Kidney tubule cell (primary cell): ENCODE results near the gene ALKBH1.
A peak's percentile ranks its signal among the peaks of the same experiment; 100 is the strongest.
"Not testable (repeated sequence)": the region's sequence is repeated elsewhere in the genome, so short reads cannot be mapped to it uniquely, and the experiment has no call there.

Experiments used
- DNase-seq: peaks from one replicate; pipeline ENCODE4 v3.0.0-alpha.2; 2018; ENCODE audit warnings: low spot score

Gene ALKBH1

GRCh38 chr14:77673193-77673592 is 34.6 kb downstream of the ALKBH1 start:
- no peak for DNase-seq

GRCh38 chr14:77667331-77667730 is 40.5 kb downstream of the ALKBH1 start:
- DNase-seq: no peak

GRCh38 chr14:77663293-77663692 is 44.5 kb downstream of the ALKBH1 start:
- DNase-seq: peak; percentile 43

- not testable (repeated sequence) for DNase-seq
Observed at GRCh38 chr14:77661562-77661961, 46.3 kb downstream of the ALKBH1 start.

- peak; percentile 43 for DNase-seq
Observed at GRCh38 chr14:77660754-77661153, 47.1 kb downstream of the ALKBH1 start.

GRCh38 chr14:77659831-77660230 is 48.0 kb downstream of the ALKBH1 start:
- DNase-seq: no peak

GRCh38 chr14:77657280-77657679 is 50.5 kb downstream of the ALKBH1 start:
- DNase-seq: no peak

GRCh38 chr14:77654001-77654441 is 53.8 kb downstream of the ALKBH1 start:
- DNase-seq: no peak

GRCh38 chr14:77649326-77649725 is 58.5 kb downstream of the ALKBH1 start:
- no peak for DNase-seq

GRCh38 chr14:77648520-77649200 is 59.2 kb downstream of the ALKBH1 start:
- no peak for DNase-seq

- DNase-seq: no peak
Observed at GRCh38 chr14:77647853-77648252, 60.0 kb downstream of the ALKBH1 start.

GRCh38 chr14:77646907-77647306 is 60.9 kb downstream of the ALKBH1 start:
- DNase-seq: no peak

- DNase-seq: no peak
Observed at GRCh38 chr14:77645520-77646230, 62.1 kb downstream of the ALKBH1 start.

GRCh38 chr14:77642407-77642806 is 65.4 kb downstream of the ALKBH1 start:
- no peak for DNase-seq

- peak; percentile 51 for DNase-seq
Observed at GRCh38 chr14:77641534-77642341, 66.1 kb downstream of the ALKBH1 start.

- peak; percentile 44 for DNase-seq
Observed at GRCh38 chr14:77640756-77641533, 66.9 kb downstream of the ALKBH1 start.

GRCh38 chr14:77638771-77639171 is 69.1 kb downstream of the ALKBH1 start:
- peak; percentile 94 for DNase-seq

GRCh38 chr14:77635869-77636268 is 72.0 kb downstream of the ALKBH1 start:
- not testable (repeated sequence) for DNase-seq

GRCh38 chr14:77635466-77635865 is 72.4 kb downstream of the ALKBH1 start:
- DNase-seq: not testable (repeated sequence)

GRCh38 chr14:77630111-77630510 is 77.7 kb downstream of the ALKBH1 start:
- no peak for DNase-seq

GRCh38 chr14:77625360-77625759 is 82.5 kb downstream of the ALKBH1 start:
- DNase-seq: no peak

- no peak for DNase-seq
Observed at GRCh38 chr14:77623201-77623600, 84.6 kb downstream of the ALKBH1 start.
